IPS DF 4.7 (cell line): ENCODE results near the gene VPS8.
A peak's percentile ranks its signal among the peaks of the same experiment; 100 is the strongest.

Experiments
- DNase-seq: peaks from one replicate; pipeline ENCODE4 v3.0.0-alpha.2; 2013; ENCODE audit warnings: low spot score; ENCODE audit errors: extremely low read depth

Gene VPS8

GRCh38 chr3:185056908-185057307 lies 244.9 kb downstream of the VPS8 start:
- no peak for DNase-seq

DNA sequence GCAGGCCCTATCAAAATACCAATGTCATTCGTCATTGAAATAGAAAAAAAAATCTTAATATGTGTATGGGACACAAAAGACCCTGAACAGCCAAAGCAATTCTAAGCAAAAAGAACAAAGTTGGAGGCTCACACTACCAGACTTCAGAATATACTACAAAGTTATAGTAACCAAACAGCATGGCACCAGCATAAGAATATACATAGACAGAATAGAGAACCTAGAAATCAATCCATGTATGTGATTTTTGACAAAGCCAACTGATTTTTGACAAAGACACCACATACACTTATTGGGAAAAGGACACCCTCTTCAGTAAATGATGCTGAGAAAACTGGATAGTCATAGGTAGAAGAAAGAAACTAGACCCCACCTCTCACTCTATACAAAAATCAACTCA lies 245.9 kb downstream of the VPS8 start:
- no peak for DNase-seq

GRCh38 chr3:185058796-185059195 lies 246.8 kb downstream of the VPS8 start:
- no peak for DNase-seq

GRCh38 chr3:185059766-185060165 lies 247.8 kb downstream of the VPS8 start:
- no peak for DNase-seq

DNA sequence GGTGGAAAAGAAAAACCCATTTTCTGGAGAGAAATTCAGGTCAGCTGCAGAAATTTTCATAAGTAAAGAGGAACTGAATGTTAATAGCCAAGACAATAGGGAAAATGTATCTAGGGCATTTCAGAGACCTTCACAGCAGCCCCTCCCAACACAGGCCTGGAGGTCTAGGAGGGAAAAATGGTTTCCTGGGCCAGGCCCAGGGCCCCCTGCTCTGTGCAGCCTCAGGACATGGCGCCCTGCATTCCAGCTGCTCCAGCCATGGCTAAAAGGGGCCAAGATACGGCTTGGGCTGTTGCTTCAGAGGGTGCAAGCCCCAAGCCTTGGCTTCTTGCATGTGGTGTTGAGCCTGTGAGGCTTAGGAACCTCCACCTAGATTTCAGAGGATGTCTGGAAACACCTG lies 248.7 kb downstream of the VPS8 start:
- DNase-seq = no peak

DNA sequence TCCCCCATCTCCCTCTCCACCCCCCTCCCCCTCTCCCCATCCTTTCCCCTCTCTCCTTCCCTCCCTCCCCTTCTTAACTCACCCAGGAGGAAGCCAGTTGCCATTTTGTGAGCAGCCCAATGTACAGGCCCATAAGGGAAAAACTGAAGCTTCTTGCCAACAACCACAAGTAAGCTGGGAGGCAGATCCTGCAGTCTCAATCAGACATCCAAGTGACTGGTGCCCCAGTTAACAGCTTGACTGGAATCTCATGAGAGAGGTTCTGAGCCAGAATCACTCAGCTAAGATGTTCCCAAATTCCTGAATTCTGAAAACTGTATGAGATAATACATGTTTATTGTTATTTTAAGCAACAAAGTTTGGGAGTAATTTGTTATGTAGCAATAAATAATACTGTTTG lies 250.2 kb downstream of the VPS8 start:
- no peak for DNase-seq

GRCh38 chr3:185063431-185063830 lies 251.5 kb downstream of the VPS8 start:
- no peak for DNase-seq

DNA sequence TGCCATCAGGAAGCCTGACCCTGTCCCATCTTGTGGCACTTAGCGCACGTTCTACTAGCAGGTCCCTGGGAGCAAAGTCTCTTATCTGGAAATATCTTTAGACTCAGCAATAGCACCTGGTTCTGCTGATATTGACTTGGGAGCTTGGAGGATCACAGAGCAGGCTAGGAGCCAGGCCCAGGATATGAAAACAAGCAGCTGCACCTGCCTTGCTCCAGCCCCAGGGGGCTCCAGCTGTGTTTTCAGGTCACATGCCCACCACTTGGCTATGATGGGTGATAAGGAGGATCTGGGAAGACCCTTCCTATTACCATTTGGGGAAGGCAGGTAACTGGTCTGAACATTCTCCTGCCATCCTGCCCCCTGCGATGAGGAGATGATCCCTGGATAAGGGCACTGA lies 253.1 kb downstream of the VPS8 start:
- no peak for DNase-seq

DNA sequence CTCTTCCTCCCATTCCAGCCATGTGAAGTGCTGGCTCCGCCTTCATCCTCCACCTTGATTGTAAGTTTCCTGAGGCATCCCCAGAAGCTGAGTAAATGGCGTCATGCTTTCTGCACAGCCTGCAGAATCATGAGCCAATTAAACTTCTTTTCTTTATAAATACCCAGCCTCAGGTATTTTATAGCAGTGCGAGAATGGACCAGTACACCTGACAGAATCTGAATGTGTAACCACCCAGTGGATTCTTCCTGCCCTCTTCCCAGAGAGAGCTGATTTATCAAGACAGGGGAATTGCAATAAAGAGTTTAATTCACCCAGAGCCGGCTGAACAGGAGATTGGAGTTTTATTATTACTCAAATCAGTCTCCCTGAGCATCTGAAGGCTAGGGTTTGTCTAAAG lies 254.3 kb downstream of the VPS8 start:
- no peak for DNase-seq

DNA sequence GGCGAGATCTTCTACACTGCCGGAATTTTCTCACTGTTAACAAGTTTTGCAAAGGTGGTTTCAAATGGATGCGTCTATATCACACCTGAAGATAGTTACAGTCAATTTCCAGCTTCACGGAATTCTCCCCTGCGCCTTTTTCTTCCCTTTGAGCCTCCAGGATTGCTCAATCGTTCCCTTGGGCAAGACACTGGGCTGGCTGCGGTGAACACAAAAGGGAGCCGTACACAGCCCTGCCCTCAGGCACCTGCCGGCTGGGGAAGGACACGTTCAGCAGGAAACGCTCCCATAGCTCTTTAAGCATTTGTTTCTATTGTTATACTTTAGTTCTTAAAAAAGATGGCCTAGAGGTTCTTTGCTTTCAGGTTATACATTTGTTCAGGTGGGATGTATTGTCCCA lies 255.2 kb downstream of the VPS8 start:
- DNase-seq = no peak

- DNase-seq = peak; percentile 41
Measured at GRCh38 chr3:185069037-185070030, 257.4 kb downstream of the VPS8 start.

- no peak for DNase-seq
Measured at GRCh38 chr3:185070491-185071286, 258.7 kb downstream of the VPS8 start.

DNA sequence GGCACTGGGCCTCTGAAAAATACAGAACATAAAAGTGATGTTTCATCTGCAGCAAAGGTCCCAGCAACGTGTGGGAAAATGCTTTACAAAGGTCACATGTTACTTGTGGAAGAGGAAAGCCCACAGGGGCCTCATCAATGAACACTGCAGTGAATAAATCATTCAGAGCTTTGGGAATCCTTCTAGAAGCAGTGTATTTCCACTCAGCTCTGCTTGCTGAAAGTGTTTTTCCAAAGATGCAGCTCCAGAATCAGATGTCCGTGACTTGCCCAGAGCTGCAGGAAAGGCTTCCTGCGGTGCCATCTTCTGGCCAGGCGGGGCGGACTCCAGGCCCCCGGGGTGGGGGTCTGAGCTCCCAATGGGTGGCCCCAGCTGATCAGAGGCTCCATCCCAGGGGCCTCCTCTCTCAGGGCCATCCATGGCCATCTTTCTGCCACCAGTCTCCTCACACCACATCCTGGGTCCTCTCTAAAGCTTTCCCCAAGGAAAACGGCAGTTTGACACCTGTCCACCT lies 259.4 kb downstream of the VPS8 start:
- DNase-seq = no peak

GRCh38 chr3:185075547-185075946 lies 263.6 kb downstream of the VPS8 start:
- no peak for DNase-seq

DNA sequence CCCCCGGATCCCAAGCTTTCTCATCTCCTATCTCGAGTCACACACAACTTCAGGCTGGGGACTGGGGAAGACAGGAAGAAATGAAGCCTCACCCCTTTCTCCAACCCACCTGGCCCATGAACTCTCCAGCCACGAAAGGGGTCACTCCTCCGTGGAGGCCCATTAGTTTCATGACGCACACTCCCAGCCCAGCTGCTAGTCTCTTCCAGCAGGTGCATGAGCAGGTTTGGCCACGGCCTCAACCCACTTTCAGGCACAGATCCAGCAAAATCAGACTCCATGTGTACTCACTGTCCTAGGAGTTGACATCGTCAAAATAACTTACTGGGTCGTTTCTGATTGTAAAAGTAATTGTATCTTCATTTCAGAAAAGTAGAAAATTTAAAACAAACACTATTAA lies 264.3 kb downstream of the VPS8 start:
- DNase-seq = no peak

- DNase-seq = no peak
Measured at GRCh38 chr3:185079625-185080024, 267.7 kb downstream of the VPS8 start.

- DNase-seq = no peak
Measured at GRCh38 chr3:185081521-185081920, 269.6 kb downstream of the VPS8 start.

DNA sequence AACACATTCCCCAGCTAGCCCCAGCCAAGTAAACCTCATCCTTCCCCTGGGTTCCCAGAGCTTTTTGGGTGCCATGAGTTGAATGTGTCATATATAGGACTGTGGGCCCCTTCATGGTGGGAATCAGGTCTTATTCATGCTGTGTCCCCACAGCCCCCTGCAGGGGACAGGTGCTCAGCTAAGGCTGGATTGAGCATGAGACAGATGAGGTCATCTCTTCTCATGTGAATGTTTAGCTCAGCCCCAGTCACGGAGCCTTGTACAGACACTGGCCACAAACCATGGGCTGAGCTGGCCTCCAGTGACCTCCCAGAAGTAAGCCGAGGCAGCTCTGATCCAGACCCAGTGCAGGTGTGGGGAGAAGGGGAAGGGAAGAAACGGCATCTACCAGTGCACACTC lies 270.2 kb downstream of the VPS8 start:
- no peak for DNase-seq

GRCh38 chr3:185082829-185083228 lies 270.9 kb downstream of the VPS8 start:
- no peak for DNase-seq

GRCh38 chr3:185084402-185084801 lies 272.4 kb downstream of the VPS8 start:
- DNase-seq = no peak

GRCh38 chr3:185084901-185085300 lies 272.9 kb downstream of the VPS8 start:
- no peak for DNase-seq

DNA sequence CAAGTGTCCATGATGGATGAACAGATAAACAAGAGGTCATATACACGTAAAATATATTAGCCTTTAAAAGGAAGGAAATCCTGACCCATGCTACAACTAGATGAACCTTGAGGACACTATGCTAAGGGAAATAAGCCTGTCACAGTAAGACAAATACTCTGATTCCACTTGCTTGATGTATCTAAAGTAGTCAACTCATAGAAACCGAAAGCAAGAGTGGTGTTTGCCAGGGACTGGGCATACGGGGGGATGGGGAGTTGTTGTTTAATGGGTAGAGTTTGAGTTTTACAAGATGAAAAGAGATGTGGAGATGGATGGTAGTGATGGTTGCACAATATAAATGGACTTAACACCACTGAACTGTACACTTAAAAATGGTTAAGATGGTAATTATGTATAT lies 275.5 kb downstream of the VPS8 start:
- DNase-seq = no peak
